HG03095 (cell line): ENCODE measurements around the gene INAVA.
"Not testable (repeated sequence)": the region's sequence is repeated elsewhere in the genome, so short reads cannot be mapped to it uniquely, and the experiment has no call there.

ENCODE experiments used
- ATAC-seq: cut with Tn5 transposase; IDR thresholded peaks from one replicate; pipeline ENCODE4 v1.9.1; 2021; ENCODE audit warnings: moderate library complexity; ENCODE audit not compliant: unreplicated experiment

Gene INAVA

GRCh38 chr1:200896531-200897196, 2.0 kb downstream of the INAVA start:
- no peak for ATAC-seq

- ATAC-seq = no peak
Observed at GRCh38 chr1:200897259-200897658, 2.6 kb downstream of the INAVA start.

GRCh38 chr1:200899015-200899386, 4.3 kb downstream of the INAVA start:
- ATAC-seq = no peak

- no peak for ATAC-seq
Observed at GRCh38 chr1:200899451-200899915, 4.8 kb downstream of the INAVA start.

- ATAC-seq = no peak
Observed at GRCh38 chr1:200899954-200900867, 5.5 kb downstream of the INAVA start.

GRCh38 chr1:200900877-200901276, 6.2 kb downstream of the INAVA start:
- no peak for ATAC-seq

- no peak for ATAC-seq
Observed at GRCh38 chr1:200901350-200901749, 6.7 kb downstream of the INAVA start.

GRCh38 chr1:200901796-200902444, 7.2 kb downstream of the INAVA start:
- ATAC-seq = no peak

- no peak for ATAC-seq
Observed at GRCh38 chr1:200903793-200904192, 9.1 kb downstream of the INAVA start.

- ATAC-seq = no peak
Observed at GRCh38 chr1:200904772-200905171, 10.1 kb downstream of the INAVA start.

- no peak for ATAC-seq
Observed at GRCh38 chr1:200905411-200906052, 10.8 kb downstream of the INAVA start.

GRCh38 chr1:200906491-200906890, 11.8 kb downstream of the INAVA start:
- no peak for ATAC-seq

- ATAC-seq = peak; percentile 66
Observed at GRCh38 chr1:200907611-200908097, 13.0 kb downstream of the INAVA start.

GRCh38 chr1:200908191-200908868, 13.6 kb downstream of the INAVA start:
- ATAC-seq = no peak

GRCh38 chr1:200909071-200909470, 14.4 kb downstream of the INAVA start:
- ATAC-seq = no peak

GRCh38 chr1:200909757-200910239, 15.1 kb downstream of the INAVA start:
- peak; percentile 37 for ATAC-seq

GRCh38 chr1:200911361-200911760, 16.7 kb downstream of the INAVA start:
- ATAC-seq = no peak

GRCh38 chr1:200911936-200912335, 17.2 kb downstream of the INAVA start:
- not testable (repeated sequence) for ATAC-seq

- no peak for ATAC-seq
Observed at GRCh38 chr1:200912737-200913407, 18.2 kb downstream of the INAVA start.

GRCh38 chr1:200916152-200916551, 21.5 kb downstream of the INAVA start:
- no peak for ATAC-seq
